Subcutaneous adipose tissue (tissue), 4 donors: ENCODE measurements around the gene PSME4. TPM values are rescaled to one million over a fixed set of nuclear protein-coding genes. Genes with fewer than 3 reads are reported as not detected.

Source experiments
- total RNA-seq, 4 donors: library from RNA; depleted of rRNA; stranded (reverse); fragments of >200 nt; gene quantifications; one replicate each; pipeline ENCODE4 v1.1.0, GENCODE V29; 2016
- TF ChIP-seq, protein P1 (sequence below): fragments of 450-650 bp; IDR thresholded peaks from one replicate; pipeline ENCODE4 v1.5.1; 2016; ENCODE audit warnings: low read depth, mild to moderate bottlenecking, control low read depth, antibody characterized with exemption, moderate library complexity

The PSME4 gene
- total RNA-seq, 4 donors from 2014 or later, result 39.6 to 91.1 (median 68.1) TPM

DNA sequence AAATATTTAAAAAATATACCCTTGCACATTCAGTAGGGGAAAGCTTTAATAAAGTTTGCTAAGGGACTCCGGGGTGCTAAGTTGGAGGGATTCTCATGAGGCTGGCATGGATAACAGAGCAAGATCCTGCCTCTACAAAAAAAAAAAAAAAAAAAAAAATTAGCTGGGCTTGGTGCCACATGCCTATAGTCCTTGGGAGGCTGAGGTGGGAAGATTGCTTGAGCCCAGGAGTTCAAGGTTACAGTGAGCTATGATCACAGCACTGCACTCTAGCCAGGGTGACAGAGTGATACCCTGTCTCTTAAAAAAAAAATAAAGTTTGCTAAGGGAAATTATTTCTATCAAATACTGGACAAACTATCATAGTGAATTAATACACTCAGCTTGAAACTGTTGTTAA lies 93.7 kb downstream of the PSME4 start:
- TF ChIP-seq, protein P1, sequence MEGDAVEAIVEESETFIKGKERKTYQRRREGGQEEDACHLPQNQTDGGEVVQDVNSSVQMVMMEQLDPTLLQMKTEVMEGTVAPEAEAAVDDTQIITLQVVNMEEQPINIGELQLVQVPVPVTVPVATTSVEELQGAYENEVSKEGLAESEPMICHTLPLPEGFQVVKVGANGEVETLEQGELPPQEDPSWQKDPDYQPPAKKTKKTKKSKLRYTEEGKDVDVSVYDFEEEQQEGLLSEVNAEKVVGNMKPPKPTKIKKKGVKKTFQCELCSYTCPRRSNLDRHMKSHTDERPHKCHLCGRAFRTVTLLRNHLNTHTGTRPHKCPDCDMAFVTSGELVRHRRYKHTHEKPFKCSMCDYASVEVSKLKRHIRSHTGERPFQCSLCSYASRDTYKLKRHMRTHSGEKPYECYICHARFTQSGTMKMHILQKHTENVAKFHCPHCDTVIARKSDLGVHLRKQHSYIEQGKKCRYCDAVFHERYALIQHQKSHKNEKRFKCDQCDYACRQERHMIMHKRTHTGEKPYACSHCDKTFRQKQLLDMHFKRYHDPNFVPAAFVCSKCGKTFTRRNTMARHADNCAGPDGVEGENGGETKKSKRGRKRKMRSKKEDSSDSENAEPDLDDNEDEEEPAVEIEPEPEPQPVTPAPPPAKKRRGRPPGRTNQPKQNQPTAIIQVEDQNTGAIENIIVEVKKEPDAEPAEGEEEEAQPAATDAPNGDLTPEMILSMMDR, result no peak

DNA sequence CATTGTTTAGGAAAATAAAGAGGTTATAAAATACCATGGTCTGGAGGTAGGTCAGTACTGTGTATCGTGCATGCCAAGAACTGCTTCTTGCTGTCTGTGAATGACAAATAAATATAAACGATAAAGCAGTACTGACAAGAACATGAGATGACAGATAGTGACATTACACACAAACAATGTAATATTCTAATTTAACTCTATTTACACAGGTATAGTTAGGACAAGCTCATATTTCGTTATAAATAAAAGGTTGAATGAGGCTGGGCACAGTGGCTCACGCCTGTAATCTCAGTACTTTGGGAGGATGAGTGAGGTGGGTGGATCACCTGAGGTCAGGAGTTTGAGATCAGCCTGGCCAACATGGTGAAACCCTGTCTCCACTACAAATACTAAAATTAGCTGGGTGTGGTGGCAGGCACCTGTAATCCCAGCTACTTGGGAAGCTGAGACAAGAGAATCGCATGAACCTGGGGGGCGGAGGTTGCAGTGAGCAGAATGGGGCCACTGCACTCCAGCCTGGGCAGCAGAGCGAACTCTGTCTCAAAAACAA lies 96.3 kb downstream of the PSME4 start:
- TF ChIP-seq, protein P1, result no peak

DNA sequence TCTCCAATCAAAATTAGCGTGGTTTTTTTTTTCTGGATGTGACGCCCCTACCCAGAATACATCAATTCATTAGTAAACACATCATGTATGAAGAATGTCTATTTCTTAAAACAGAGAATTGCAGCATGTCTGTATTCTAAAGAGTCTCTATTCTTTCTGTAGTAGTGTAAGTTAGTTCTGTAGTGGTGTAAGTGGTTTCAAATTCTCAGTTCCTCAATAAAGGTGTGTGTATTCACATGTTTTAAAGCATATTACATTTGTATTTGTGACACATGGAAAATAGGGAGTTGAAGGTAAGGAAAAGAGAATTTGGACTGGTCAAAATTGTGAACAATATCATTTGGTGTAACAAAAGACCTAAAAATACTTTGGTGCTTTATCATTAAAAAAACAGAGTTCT lies 103.0 kb downstream of the PSME4 start:
- TF ChIP-seq, protein P1, result no peak

DNA sequence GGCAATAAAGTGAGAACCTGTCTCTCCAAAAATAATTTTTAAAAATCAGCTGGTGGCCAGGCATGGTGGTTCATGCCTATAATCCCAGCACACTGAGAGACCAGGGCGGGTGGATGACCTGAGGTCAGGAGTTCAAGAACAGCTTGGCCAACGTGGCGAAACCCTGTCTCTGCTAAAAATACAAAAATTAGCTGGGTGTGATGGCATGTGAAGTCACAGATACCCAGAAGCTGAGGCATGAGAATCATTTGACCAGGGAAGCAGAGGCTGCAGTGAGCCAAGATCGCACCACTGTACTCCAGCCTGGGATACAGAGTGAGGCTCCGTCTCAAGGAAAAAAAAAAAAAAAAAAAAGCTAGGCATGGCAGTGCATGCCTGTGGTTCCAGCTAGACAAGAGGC lies 103.6 kb downstream of the PSME4 start:
- TF ChIP-seq, protein P1, result no peak

DNA sequence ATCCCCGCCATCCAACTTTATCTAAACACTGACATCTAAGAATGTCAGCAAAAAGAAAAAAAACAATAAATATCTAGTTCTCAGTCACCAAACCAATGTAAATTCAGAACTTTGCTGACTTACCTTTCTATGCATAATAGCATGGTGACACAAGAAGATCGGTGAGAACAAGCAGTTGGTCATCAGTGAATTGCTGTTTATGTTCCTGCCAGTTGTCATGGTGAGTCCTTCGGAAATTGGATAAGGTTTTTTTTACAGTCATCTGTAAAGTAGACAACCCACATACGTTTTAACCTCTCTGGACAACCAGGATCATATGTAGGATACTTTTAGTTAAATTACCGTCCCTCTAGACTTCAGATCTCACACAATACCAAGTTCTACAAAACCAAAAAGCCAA lies 104.8 kb downstream of the PSME4 start:
- TF ChIP-seq, protein P1, result no peak

DNA sequence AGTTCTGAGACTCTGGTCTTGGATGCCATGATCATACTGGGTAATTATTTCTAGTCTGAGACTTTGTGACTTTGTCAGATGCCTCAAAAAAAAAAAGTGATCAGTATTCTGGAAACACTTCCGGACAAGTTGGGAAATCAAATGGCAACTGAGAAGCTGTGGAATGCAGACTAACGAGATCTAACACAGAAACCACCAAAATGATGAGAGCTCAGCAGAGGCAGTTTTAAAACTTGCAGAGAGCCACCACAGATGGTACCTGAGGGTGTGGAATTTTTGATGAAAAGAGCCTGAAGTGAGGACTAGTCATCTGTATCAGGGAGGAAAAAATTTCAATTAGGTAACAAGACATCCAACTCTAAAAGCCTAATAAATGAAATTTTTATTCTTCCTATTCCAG lies 105.5 kb downstream of the PSME4 start:
- TF ChIP-seq, protein P1, result no peak

DNA sequence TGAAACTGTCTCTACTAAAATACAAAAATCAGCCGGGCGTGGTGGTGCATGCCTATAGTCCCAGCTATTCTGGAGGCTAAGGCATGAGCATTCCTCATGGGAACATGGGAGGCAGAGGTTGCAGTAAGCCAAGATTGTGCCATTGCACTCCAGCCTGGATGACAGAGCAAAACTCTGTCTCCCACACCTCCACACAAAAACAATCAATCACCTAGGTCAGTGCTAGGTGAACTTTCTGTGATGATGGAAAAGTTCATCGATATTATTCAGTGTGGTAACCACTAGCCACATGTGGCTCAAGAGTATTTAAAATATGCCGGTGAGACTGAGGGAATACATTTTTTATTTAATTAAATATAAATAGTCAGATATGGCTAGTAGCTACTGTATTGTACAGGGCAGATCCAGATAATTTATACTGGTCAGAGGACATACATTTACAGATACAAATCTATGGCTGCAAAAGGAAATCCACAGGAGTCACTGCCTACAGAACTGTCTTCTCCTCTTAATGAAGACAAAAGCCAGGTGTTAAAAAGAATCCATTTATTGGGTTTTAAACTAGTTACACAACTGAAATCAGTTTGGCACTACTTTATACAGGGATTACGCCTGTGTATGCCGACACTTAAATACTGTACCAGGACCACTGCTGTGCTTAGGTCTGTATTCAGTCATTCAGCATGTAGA lies 107.1 kb downstream of the PSME4 start:
- TF ChIP-seq, protein P1, result no peak
